Heart right ventricle (tissue), 16 donors: ENCODE measurements around the gene PDK3. TPM values are rescaled to one million over a fixed set of nuclear protein-coding genes. Genes with fewer than 3 reads are reported as not detected.

Source experiments
- ATAC-seq, 8 donors: fragments of 200-7000 bp; cut with Tn5 transposase; one replicate each; pipeline ENCODE4 v1.9.1; 2020; ENCODE audit warnings: mild to moderate bottlenecking in 8 of 8, moderate library complexity in 8 of 8, moderate number of reproducible peaks in 1 of 8
- DNase-seq, 2 donors: peaks; one replicate each; pipeline ENCODE4 v3.0.0-alpha.2; 2020
- H3K27ac ChIP-seq, 10 donors: fragments of 200-600 bp; sonication (generic) in 2 of 10; one replicate each; pipeline versions ENCODE4 v1.5.0 to v1.8.0; 2020 to 2022; ENCODE audit warnings: mild to moderate bottlenecking in 3 of 10
- H3K27me3 ChIP-seq, 7 donors: fragments of 200-600 bp; one replicate each; pipeline ENCODE4 v1.8.0; 2021 to 2022; ENCODE audit warnings: mild to moderate bottlenecking in 2 of 7
- H3K36me3 ChIP-seq, 9 donors: fragments of 200-600 bp; sonication (generic) in 1 of 9; one replicate each; pipeline versions ENCODE4 v1.5.0 to v1.8.0; 2020 to 2022; ENCODE audit warnings: mild to moderate bottlenecking in 2 of 9
- H3K4me1 ChIP-seq, 9 donors: fragments of 200-600 bp; sonication (generic) in 1 of 9; one replicate each; pipeline versions ENCODE4 v1.5.0 to v1.8.0; 2020 to 2022; ENCODE audit warnings: mild to moderate bottlenecking in 4 of 9
- H3K4me3 ChIP-seq, 10 donors: fragments of 200-600 bp; sonication (generic) in 2 of 10; one replicate each; pipeline versions ENCODE4 v1.5.0 to v1.8.0; 2020 to 2022; ENCODE audit warnings: mild to moderate bottlenecking in 7 of 10, moderate library complexity in 2 of 10
- H3K9me3 ChIP-seq, 11 donors: fragments of 200-600 bp in 10 of 11; sonication (generic) in 2 of 11; one replicate each; pipeline versions ENCODE4 v1.5.0 to v1.8.0; 2013 to 2022; ENCODE audit warnings: mild to moderate bottlenecking in 2 of 11, control low read depth in 1 of 11, moderate library complexity in 1 of 11
- CTCF ChIP-seq, 9 donors: fragments of 200-600 bp; sonication (generic) in 2 of 9; IDR thresholded peaks; one replicate each; pipeline versions ENCODE4 v1.5.0 to v1.8.0; 2021 to 2022; ENCODE audit warnings: antibody characterized with exemption in 9 of 9, mild to moderate bottlenecking in 5 of 9, moderate library complexity in 1 of 9
- WGBS, 2 donors: extraction: QIAGEN DNeasy Blood & Tissue Kit; methylation state at CpG; one replicate each; pipeline ENCODE4 v1.1.7; 2013; ENCODE audit warnings: inconsistent platforms in 1 of 2; 5-methylcytosine and 5-hydroxymethylcytosine counted together
- intact Hi-C, 10 donors: fragments of 100-400 bp; cut with DNase I; formaldehyde crosslinking; loops; one replicate each; pipeline versions ENCODE4 v1.11.1 to v1.14.2; 2022
- polyA plus RNA-seq, 2 donors: library from polyadenylated mRNA; stranded (reverse); fragments of 200-250 nt; gene quantifications; one replicate each; pipeline ENCODE4 v1.2.3, GENCODE V29; 2013
- total RNA-seq, 10 donors: library from RNA; stranded (reverse); fragmentation: NEBNext Ultra II Directional in 3 of 10; extraction: Animal tissue kit (Norgen Biotek cat#: 25700) in 3 of 10; gene quantifications; one replicate each; pipeline versions ENCODE4 v1.2.1 to v1.2.4, GENCODE V29; 2021 to 2023
- donor health status: Arrhythmogenic right ventricular cardiomyopathy.
- donor health status: ischemic (EF 13 %, LVEDD 7.1; RV severe dilation, severe dysfunction).
- donor health status: healthy with polysubstance abuse.
- donor health status: DM: no; HTN: yes; CAD: no.
- donor health status: DM: no; HTN: no; CAD: no.
- donor health status: ischemic (EF 25% LVEDD 6.9; RV normal size, moderate dysfunction).
- donor health status: ischemic (EF 25% LVEDD 5.7; RV mildly dilated, moderate dysfunction).
- donor health status: healthy.
- donor health status: DM: yes; HTN: yes; CAD: no.
- donor health status: Ischemic cardiomyopathy.
- donor health status: ischemic (EF 35%, LVEDD 5.7; RV mildly dilated, moderate dysfunction).
- donor health status: nonischemic (EF 11% LVEDD 7.7; RV severe dilation, severe dysfunction).
- donor health status: DM: yes; HTN: yes; CAD: no.
- donor health status: PGD.
- donor health status: ischemic (EF 29% LVEDD 5.4; RV normal size, mild dysfunction).
- donor health status: nonischemic (EF 23%, LVEDD 6.1; RV moderate dilation, normal function).

The PDK3 gene
- total and polyA plus RNA-seq, 12 donors, result 1.8 to 18.4 (median 9.3) TPM

DNA sequence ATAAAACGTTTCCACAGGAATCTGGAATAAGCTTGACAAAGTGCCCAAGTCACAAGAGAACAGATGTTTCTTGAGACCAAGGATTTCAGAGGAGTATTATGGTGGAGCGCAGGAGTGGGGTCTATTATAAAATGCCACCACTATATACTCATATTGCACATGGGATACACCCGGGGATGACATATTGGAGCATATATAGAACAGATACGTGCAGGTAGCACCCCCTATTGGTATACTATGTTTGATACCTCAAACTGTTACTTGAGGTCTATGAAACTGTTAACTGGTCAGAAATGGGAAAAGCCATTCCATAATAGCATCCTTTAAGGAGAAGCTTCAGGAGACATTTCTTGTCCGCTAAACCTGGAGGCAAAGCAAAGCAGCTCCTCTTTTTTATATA is 96.0 kb downstream of the PDK3 start:
- H3K27ac ChIP-seq, result no peak overlapping the region
- no peaks in the 10 kb centered on the region for H3K36me3 ChIP-seq
- no peaks in the 10 kb centered on the region for H3K4me1 ChIP-seq
- TF ChIP-seq CTCF (IDR thresholded peaks at IDR 0.05), result peak in 4 of 9 donors; percentile 18 to 38 (median 24)
- WGBS, 2 donors, result 68 to 76% methylated on average over 5 of the region's 5 CpGs
- H3K4me3 ChIP-seq, result no peak overlapping the region
- DNase-seq (no peak), ATAC-seq (no peak)
- H3K9me3 ChIP-seq, result no peaks in the 10 kb centered on the region
- no peaks in the 10 kb centered on the region for H3K27me3 ChIP-seq
- intact Hi-C loops, result loop anchor here in 2 of 10 donors (5.0 kb wide), 1 partner anchor 164 kb away; no protein-coding TSS in a partner anchor

GRCh38 chrX:24563291-24564010 is 98.4 kb downstream of the PDK3 start:
- Histone ChIP-seq H3K27ac (no peak overlapping the region), H3K9me3 (no peaks in the 10 kb centered on the region), H3K4me1 (no peaks in the 10 kb centered on the region), H3K4me3 (no peak overlapping the region), H3K36me3 (no peaks in the 10 kb centered on the region), H3K27me3 (peaks cover 0 to 5% (median 0%) of the 10 kb centered on the region in 7 donors)
- no peak for DNase-seq
- 88 to 91% methylated on average over 19 of the region's 19 CpGs for WGBS, 2 donors
- intact Hi-C loops, result loop anchor here in 2 of 10 donors (5.0 kb wide), 1 partner anchor 166 kb away; no protein-coding TSS in a partner anchor
- TF ChIP-seq CTCF (IDR thresholded peaks at IDR 0.05), result no peak
- ATAC-seq, result no peak

DNA sequence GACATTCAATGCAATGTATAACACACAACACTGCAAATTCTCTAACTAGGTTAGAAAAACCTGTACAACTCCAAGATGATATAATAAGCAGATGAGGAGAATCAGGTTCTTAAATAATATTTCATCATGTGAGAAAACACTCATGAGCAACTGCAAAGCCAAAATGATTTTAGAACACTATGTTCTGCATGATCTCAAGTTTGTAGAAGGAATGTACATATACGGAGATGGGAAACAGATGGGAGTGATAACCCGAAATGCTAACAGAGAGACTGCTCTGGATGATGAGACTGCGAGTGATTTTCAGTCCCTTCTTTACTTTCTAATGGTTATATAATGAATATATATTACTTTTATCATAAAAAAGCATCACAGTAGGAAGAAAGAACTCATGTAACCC is 101.2 kb downstream of the PDK3 start:
- WGBS, 2 donors, result 76 to 80% methylated on average over 3 of the region's 3 CpGs
- H3K27ac ChIP-seq, result no peak overlapping the region
- no peak overlapping the region for H3K4me3 ChIP-seq
- H3K4me1 ChIP-seq, result no peaks in the 10 kb centered on the region
- ATAC-seq (no peak), DNase-seq (no peak)
- intact Hi-C loops, result no loop called here
- no peaks in the 10 kb centered on the region for H3K36me3 ChIP-seq
- no peaks in the 10 kb centered on the region for H3K9me3 ChIP-seq
- TF ChIP-seq CTCF (IDR thresholded peaks at IDR 0.05), result no peak
- H3K27me3 ChIP-seq, result peaks cover 0 to 8% (median 0%) of the 10 kb centered on the region in 7 donors

DNA sequence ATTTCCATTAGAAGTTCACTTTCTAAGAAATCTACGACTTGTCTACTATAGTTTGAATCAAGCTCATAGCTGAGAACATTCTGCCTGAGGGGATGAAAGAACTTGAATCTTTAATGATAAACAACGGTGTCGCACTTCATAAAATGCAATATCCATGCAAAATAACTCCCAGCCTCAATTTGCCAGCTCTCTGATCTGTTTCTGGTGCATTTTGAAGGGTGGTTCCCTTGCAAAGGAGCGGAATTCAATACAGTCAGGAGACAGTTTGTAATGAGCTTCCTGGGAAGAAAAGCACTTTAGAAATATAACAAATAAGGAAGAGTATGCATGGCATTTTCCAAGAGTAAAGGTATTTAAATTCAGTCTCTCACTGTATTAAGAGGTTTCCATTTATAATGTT is 102.1 kb downstream of the PDK3 start:
- no peaks in the 10 kb centered on the region for H3K36me3 ChIP-seq
- intact Hi-C loops, result no loop called here
- no peaks in the 10 kb centered on the region for H3K9me3 ChIP-seq
- no peaks in the 10 kb centered on the region for H3K4me1 ChIP-seq
- H3K27ac ChIP-seq, result no peak overlapping the region
- no peak overlapping the region for H3K4me3 ChIP-seq
- H3K27me3 ChIP-seq, result peaks cover 0 to 8% (median 0%) of the 10 kb centered on the region in 7 donors
- ATAC-seq, result no peak
- DNase-seq, result no peak
- 89 to 93% methylated on average over 4 of the region's 4 CpGs for WGBS, 2 donors
- TF ChIP-seq CTCF (IDR thresholded peaks at IDR 0.05), result no peak
